Tibial nerve (tissue), 4 donors: ENCODE data around the gene MAGEF1.

Experiments
- CTCF ChIP-seq, 5 experiments: fragments of 200-600 bp in 3 of 5; fragments of 450-650 bp in 2 of 5; sonication (generic) in 3 of 5; IDR thresholded peaks; one replicate each; pipeline ENCODE4 v1.5.1; 2016 to 2019; ENCODE audit warnings: antibody characterized with exemption in 5 of 5, mild to moderate bottlenecking in 3 of 5, moderate library complexity in 2 of 5
- EP300 ChIP-seq, 2 donors: sonication (generic); formaldehyde crosslinking; IDR thresholded peaks; one replicate each; pipeline ENCODE4 v1.6.1; 2017; ENCODE audit warnings: antibody characterized with exemption in 2 of 2, mild to moderate bottlenecking in 1 of 2
- POLR2A ChIP-seq, 2 donors: fragments of 450-650 bp; IDR thresholded peaks; one replicate each; pipeline ENCODE4 v1.6.1; 2017; ENCODE audit warnings: antibody characterized with exemption in 2 of 2, mild to moderate bottlenecking in 2 of 2, moderate library complexity in 2 of 2

- no peak for TF ChIP-seq POLR2A (IDR thresholded peaks at IDR 0.05)
- no peak for TF ChIP-seq CTCF (IDR thresholded peaks at IDR 0.05)
- TF ChIP-seq EP300 (IDR thresholded peaks at IDR 0.05), result no peak
These were observed 19.1 kb upstream of the MAGEF1 start for GRCh38 chr3:184730924-184731323.
